Activated T-helper 1 cell treated with anti-CD3 and anti-CD28 coated beads, Interleukin-12 subunit alpha, Interleukin-12 subunit beta, Interleukin-2, Interleukin-4 antibody, amounts not matched to agents 30 ng/mL and 10 ng/mL and 1 ng/mL, durations not matched to agents 14 hours and 24 hours and 36 hours (primary cell): Measurements from ENCODE around the gene HDAC1. TPM values are rescaled to one million over a fixed set of nuclear protein-coding genes. Genes with fewer than 3 reads are reported as not detected.
"Not testable (repeated sequence)": the region's sequence is repeated elsewhere in the genome, so short reads cannot be mapped to it uniquely, and the experiment has no call there.

ENCODE experiments used
- DNase-seq: peaks from one replicate; pipeline ENCODE4 v3.0.0; 2021; ENCODE audit warnings: low spot score
- H3K27ac Mint-ChIP-seq: one replicate; pipeline ENCODE4 v1.8.0; 2021; ENCODE audit warnings: mild to moderate bottlenecking, mixed read lengths
- H3K27me3 Mint-ChIP-seq: one replicate; pipeline ENCODE4 v1.8.0; 2022; ENCODE audit warnings: mild to moderate bottlenecking, moderate library complexity, mixed read lengths; ENCODE audit not compliant: insufficient read depth
- H3K36me3 Mint-ChIP-seq: one replicate; pipeline ENCODE4 v1.8.0; 2021; ENCODE audit warnings: low read depth, mixed read lengths
- H3K4me1 Mint-ChIP-seq: one replicate; pipeline ENCODE4 v1.8.0; 2021; ENCODE audit warnings: low read depth, mixed read lengths
- H3K4me3 Mint-ChIP-seq: one replicate; pipeline ENCODE4 v1.8.0; 2021; ENCODE audit warnings: mild to moderate bottlenecking, moderate library complexity, mixed read lengths
- H3K9me3 Mint-ChIP-seq: one replicate; pipeline ENCODE4 v1.8.0; 2021; ENCODE audit warnings: mixed read lengths
- intact Hi-C: fragments of 100-400 bp; cut with micrococcal nuclease; formaldehyde crosslinking; loops from one replicate; pipeline ENCODE4 v1.15.1; 2024
- total RNA-seq: library from RNA; stranded (reverse); gene quantifications from 2 replicates; pipeline ENCODE4 v1.2.3, GENCODE V29; 2022

The HDAC1 gene
- total RNA-seq, 1 donor from 2014 or later = 177 TPM

DNA sequence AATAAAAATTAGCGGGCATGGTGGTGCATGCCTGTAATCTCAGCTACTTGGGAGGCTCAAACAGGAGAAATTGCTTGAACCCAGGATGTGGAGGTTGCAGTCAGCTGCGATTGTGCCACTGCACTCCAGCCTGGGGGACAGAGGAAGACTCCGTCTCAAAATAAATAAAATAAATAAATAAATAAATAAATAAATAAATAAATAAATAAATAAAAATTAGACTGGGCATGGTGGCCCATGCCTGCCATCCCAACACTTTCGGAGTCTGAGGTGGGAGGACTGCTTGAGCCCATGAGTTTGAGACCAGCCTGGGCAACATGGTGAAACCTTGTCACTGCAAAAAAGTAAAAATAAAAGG is 28.7 kb upstream of the HDAC1 start:
- not testable (repeated sequence) for H3K27ac Mint-ChIP-seq, DNase-seq, H3K9me3 Mint-ChIP-seq, H3K27me3 Mint-ChIP-seq, H3K4me3 Mint-ChIP-seq
- Mint-ChIP-seq H3K36me3 (peaks cover 26% of the 10 kb centered on the region), H3K4me1 (peaks cover 44% of the 10 kb centered on the region)
- intact Hi-C loops = loop anchor here (1.0 kb wide), 1 partner anchor 8 kb away; no protein-coding TSS in a partner anchor

GRCh38 chr1:32263744-32264143 is 28.1 kb upstream of the HDAC1 start:
- H3K27me3 Mint-ChIP-seq = no peaks in the 10 kb centered on the region
- intact Hi-C loops = loop anchor here (1.0 kb wide), 1 partner anchor 8 kb away; no protein-coding TSS in a partner anchor
- DNase-seq = peak; percentile 8
- peaks cover 44% of the 10 kb centered on the region for H3K4me1 Mint-ChIP-seq
- H3K9me3 Mint-ChIP-seq = no peaks in the 10 kb centered on the region
- H3K36me3 Mint-ChIP-seq = peaks cover 26% of the 10 kb centered on the region
- H3K27ac Mint-ChIP-seq = peak overlapping the region; percentile 82
- peak overlapping the region; percentile 49 for H3K4me3 Mint-ChIP-seq

- peaks cover 36% of the 10 kb centered on the region for H3K4me1 Mint-ChIP-seq
- intact Hi-C loops = no loop called here
- no peak for DNase-seq
- H3K4me3 Mint-ChIP-seq = peak overlapping the region; percentile 5
- H3K27ac Mint-ChIP-seq = peak overlapping the region; percentile 91
- no peaks in the 10 kb centered on the region for H3K9me3 Mint-ChIP-seq
- H3K36me3 Mint-ChIP-seq = peaks cover 21% of the 10 kb centered on the region
- H3K27me3 Mint-ChIP-seq = no peaks in the 10 kb centered on the region
Measured at GRCh38 chr1:32265846-32266245, 26.0 kb upstream of the HDAC1 start.

DNA sequence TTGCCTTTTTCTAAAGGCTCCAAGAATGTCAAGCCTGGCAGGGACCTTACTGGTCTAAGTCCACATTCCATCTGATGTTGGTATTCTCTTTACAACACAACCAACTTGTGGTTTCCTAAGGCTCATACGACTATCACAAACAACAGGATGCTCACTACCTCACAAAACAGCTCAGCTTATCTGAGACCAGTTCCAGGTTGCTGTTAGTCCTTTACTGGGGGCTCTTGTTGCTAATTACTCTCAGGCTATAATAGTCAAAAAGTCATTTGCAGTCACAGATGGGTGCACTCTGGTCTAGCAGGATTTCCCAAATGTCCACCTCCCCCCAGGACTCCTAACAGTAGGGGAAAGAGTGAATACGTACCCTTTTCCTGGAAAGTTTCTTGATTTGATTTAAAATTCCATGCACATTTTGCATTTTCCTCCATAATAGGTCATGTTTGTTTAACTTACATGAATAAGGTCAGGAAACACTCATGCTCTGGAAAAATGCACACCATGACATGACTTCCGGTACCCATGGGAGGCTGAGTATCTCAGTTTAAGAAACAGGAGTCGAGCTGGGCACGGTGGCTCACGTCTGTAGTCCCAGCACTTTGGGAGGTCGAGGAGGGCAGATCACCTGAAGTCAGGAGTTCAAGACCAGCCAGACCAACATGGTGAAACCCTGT is 24.8 kb upstream of the HDAC1 start:
- Mint-ChIP-seq H3K4me3 (peak overlapping the region; percentile 81), H3K27ac (peak overlapping the region; percentile 99), H3K4me1 (peaks cover 48% of the 10 kb centered on the region), H3K9me3 (no peaks in the 10 kb centered on the region), H3K27me3 (no peaks in the 10 kb centered on the region), H3K36me3 (peaks cover 29% of the 10 kb centered on the region)
- intact Hi-C loops = no loop called here
- no peak for DNase-seq

- intact Hi-C loops = loop anchor here (10.0 kb wide), 1 partner anchor 45 kb away; the partner anchor contains the start of genes EIF3I and TMEM234
- no peak for DNase-seq
- H3K36me3 Mint-ChIP-seq = peaks cover 37% of the 10 kb centered on the region
- H3K27me3 Mint-ChIP-seq = no peaks in the 10 kb centered on the region
- peaks cover 57% of the 10 kb centered on the region for H3K4me1 Mint-ChIP-seq
- H3K9me3 Mint-ChIP-seq = no peaks in the 10 kb centered on the region
- peak overlapping the region; percentile 40 for H3K27ac Mint-ChIP-seq
- no peak overlapping the region for H3K4me3 Mint-ChIP-seq
Measured at GRCh38 chr1:32269744-32270143, 22.1 kb upstream of the HDAC1 start.

DNA sequence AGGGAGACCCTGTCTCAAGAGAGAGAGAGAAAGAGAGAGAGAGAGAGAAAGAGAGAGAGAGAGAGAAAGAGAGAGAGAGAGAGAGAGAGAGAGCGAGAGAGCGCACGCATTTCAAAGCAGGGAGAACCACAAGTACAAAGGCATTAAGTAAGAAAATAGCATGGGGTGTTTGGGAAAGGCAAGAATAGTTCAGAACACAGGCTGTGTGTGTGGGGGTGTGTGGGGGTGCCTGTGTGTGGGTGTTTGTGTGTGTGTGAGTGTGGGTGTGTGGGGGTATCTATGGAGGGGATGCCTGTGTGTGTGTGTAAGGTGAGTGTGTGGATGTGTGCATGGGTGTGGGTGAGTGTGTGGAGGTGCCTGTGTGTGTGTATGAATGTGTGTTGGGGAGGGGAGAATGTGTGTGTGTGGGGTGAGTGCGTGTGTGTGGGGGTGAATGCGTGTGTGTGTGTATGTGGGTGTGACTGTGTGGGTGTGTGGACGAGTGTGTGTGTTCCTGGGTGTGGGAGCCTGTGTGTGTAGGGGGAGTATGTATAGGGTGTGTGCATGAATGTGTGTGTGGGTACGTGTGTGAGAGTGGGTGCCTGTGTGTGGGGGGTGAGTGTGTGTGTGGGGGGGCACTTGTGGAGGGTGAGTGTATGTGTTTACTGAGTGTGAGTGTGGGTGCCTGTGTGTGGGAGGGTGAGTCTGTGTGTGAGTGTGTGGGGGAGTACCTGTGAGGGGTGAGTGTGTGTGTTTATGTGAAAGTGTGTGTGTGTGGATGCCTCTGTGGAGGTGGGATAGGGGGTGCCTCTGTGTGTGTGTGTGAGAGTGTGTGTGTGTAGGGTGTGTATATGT is 19.1 kb upstream of the HDAC1 start:
- intact Hi-C loops = loop anchor here (1.0 to 10.0 kb wide), 3 partner anchors 18 to 48 kb away; partner anchors contain the start of genes EIF3I and TMEM234
- Mint-ChIP-seq H3K27ac (peak overlapping the region; percentile 89), H3K4me3 (peak overlapping the region; percentile 67), H3K27me3 (no peaks in the 10 kb centered on the region), H3K9me3 (no peaks in the 10 kb centered on the region), H3K36me3 (peaks cover 44% of the 10 kb centered on the region), H3K4me1 (peaks cover 42% of the 10 kb centered on the region)
- no peak for DNase-seq

- intact Hi-C loops = loop anchor here (1.0 to 10.0 kb wide), 4 partner anchors 17 to 49 kb away; partner anchors contain the start of genes EIF3I and TMEM234
- peaks cover 42% of the 10 kb centered on the region for H3K4me1 Mint-ChIP-seq
Measured at GRCh38 chr1:32273391-32274208, 18.3 kb upstream of the HDAC1 start.

GRCh38 chr1:32274646-32275340 is 17.1 kb upstream of the HDAC1 start:
- Mint-ChIP-seq H3K4me1 (peaks cover 42% of the 10 kb centered on the region), H3K9me3 (no peaks in the 10 kb centered on the region), H3K27ac (peak overlapping the region; percentile 89), H3K27me3 (no peaks in the 10 kb centered on the region), H3K36me3 (peaks cover 62% of the 10 kb centered on the region), H3K4me3 (no peak overlapping the region)
- no peak for DNase-seq
- intact Hi-C loops = loop anchor here (1.0 to 10.0 kb wide), 2 partner anchors 24 to 50 kb away; partner anchors contain the start of genes EIF3I and TMEM234

More at GRCh38 chr1:32273391-32274208, 18.3 kb upstream of the HDAC1 start:
- H3K27me3 Mint-ChIP-seq = no peaks in the 10 kb centered on the region
- H3K27ac Mint-ChIP-seq = peak overlapping the region; percentile 89
- peak overlapping the region; percentile 67 for H3K4me3 Mint-ChIP-seq
- no peaks in the 10 kb centered on the region for H3K9me3 Mint-ChIP-seq
- peak; percentile 57 for DNase-seq
- H3K36me3 Mint-ChIP-seq = peaks cover 52% of the 10 kb centered on the region

DNA sequence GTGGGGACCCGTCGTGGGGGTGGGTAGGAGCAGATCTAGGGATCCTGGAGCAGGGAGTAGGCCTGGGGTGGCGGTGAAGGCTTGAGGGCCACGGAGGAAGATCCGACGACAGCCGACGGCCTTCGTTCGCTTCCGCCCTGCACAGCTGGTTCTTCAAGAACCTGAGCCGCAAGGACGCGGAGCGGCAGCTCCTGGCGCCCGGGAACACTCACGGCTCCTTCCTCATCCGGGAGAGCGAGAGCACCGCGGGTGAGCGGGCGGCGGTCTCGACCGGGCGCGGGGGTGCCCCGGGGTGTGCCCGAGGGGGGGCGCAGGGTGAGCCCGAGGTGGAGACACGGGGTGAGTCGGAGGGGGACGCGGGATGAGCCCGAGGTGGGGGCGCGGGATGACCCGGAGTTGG is 16.5 kb upstream of the HDAC1 start:
- peaks cover 42% of the 10 kb centered on the region for H3K4me1 Mint-ChIP-seq
- no peak overlapping the region for H3K4me3 Mint-ChIP-seq
- intact Hi-C loops = loop anchor here (10.0 kb wide), 1 partner anchor 51 kb away; the partner anchor contains the start of genes EIF3I and TMEM234
- no peaks in the 10 kb centered on the region for H3K9me3 Mint-ChIP-seq
- no peaks in the 10 kb centered on the region for H3K27me3 Mint-ChIP-seq
- peaks cover 62% of the 10 kb centered on the region for H3K36me3 Mint-ChIP-seq
- no peak for DNase-seq
- H3K27ac Mint-ChIP-seq = no peak overlapping the region

- H3K36me3 Mint-ChIP-seq = peaks cover 58% of the 10 kb centered on the region
- H3K4me3 Mint-ChIP-seq = no peak overlapping the region
- H3K4me1 Mint-ChIP-seq = peaks cover 38% of the 10 kb centered on the region
- H3K9me3 Mint-ChIP-seq = no peaks in the 10 kb centered on the region
- H3K27ac Mint-ChIP-seq = peak overlapping the region; percentile 50
- intact Hi-C loops = loop anchor here (10.0 kb wide), 1 partner anchor 51 kb away; the partner anchor contains the start of genes EIF3I and TMEM234
- no peak for DNase-seq
- H3K27me3 Mint-ChIP-seq = no peaks in the 10 kb centered on the region
Measured at GRCh38 chr1:32276032-32276782, 15.7 kb upstream of the HDAC1 start.

DNA sequence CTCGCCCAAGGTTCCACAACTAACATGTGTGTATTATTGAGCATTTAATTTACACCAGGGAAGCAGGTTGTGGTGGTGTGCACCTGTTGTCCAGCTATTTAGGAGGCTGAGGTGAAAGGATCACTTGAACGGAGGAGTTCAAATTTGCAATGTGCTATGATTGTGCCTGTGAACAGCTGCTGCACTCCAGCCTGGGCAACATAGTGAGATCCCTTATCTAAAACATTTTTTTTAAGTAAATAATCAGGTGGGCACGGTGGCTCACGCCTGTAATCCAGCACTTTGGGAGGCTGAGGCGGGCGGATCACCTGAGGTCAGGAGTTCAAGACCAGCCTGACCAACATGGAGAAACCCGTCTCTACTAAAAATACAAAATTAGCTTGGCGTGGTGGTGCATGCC is 7.1 kb upstream of the HDAC1 start:
- H3K4me3 Mint-ChIP-seq, H3K27ac Mint-ChIP-seq, H3K4me1 Mint-ChIP-seq, H3K9me3 Mint-ChIP-seq, DNase-seq, intact Hi-C loops, H3K27me3 Mint-ChIP-seq: not testable (repeated sequence)
- H3K36me3 Mint-ChIP-seq = peaks cover 28% of the 10 kb centered on the region
